ENCODE measurements around the gene MAMDC2. TPM values are rescaled to one million over a fixed set of nuclear protein-coding genes. Genes with fewer than 3 reads are reported as not detected.
A peak's percentile ranks its signal among the peaks of the same experiment; 100 is the strongest.

Gene MAMDC2
- polyA plus RNA-seq, 1 experiment, result 10.4 TPM

DNA sequence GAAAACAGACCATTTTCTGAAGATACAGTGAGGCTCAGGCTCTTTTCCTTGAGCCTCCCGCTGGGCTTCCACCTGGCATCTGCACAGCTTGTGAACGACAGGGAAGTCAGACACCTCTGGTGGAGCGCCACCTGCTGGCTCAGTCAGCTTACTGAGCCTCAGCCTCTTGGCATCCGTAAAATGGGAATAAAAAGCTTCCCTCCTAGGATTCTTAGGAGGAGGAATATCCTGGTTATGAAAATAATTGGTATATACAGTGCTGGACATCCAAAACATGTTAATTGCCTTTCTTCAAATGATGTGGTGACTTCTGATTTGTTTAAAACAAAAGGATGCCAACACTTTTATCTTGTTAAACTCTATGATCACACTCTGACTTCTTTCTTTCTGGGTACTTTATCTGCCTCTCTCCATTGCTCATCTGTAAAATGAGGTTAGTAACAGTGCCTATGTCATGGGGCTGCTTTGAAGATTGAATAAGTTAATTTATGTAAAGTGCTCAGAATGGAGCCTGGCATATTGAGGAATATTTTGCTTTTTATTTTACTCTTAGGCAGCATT lies 67.5 kb downstream of the MAMDC2 start:
- H3K27me3 ChIP-seq (ENCODE audit: control insufficient read depth, insufficient read depth, low read length), result no peaks in the 10 kb centered on the region
- TF ChIP-seq, protein P1, sequence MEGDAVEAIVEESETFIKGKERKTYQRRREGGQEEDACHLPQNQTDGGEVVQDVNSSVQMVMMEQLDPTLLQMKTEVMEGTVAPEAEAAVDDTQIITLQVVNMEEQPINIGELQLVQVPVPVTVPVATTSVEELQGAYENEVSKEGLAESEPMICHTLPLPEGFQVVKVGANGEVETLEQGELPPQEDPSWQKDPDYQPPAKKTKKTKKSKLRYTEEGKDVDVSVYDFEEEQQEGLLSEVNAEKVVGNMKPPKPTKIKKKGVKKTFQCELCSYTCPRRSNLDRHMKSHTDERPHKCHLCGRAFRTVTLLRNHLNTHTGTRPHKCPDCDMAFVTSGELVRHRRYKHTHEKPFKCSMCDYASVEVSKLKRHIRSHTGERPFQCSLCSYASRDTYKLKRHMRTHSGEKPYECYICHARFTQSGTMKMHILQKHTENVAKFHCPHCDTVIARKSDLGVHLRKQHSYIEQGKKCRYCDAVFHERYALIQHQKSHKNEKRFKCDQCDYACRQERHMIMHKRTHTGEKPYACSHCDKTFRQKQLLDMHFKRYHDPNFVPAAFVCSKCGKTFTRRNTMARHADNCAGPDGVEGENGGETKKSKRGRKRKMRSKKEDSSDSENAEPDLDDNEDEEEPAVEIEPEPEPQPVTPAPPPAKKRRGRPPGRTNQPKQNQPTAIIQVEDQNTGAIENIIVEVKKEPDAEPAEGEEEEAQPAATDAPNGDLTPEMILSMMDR (IDR thresholded peaks at IDR 0.05; ENCODE audit: low read depth, low read length), result peak; percentile 89
- H3K27ac ChIP-seq (ENCODE audit: low read depth, low read length), result no peak overlapping the region
- CTCF ChIA-PET, result interaction anchor here (0.6 to 8.7 kb wide), 57 partner anchors 10 to 688 kb away, joined by 3 to 213 read pairs (median 4); no protein-coding TSS in a partner anchor
- no peak overlapping the region for H3K4me3 ChIP-seq (ENCODE audit: low read depth, low read length)
- POLR2A ChIA-PET, result interaction anchor here (1.1 kb wide), 1 partner anchor 67 kb away, joined by 5 read pairs; the partner anchor contains the start of gene MAMDC2
- DNase-seq (ENCODE audit: low read depth, low spot score), result peak; percentile 53
- H3K9me3 ChIP-seq (ENCODE audit: control insufficient read depth, insufficient read depth, low read length), result no peaks in the 10 kb centered on the region

GRCh38 chr9:70111641-70112236 lies 68.1 kb downstream of the MAMDC2 start:
- TF ChIP-seq, protein P1 (IDR thresholded peaks at IDR 0.05; ENCODE audit: low read depth, low read length), result no peak
- Histone ChIP-seq H3K27me3 (ENCODE audit: control insufficient read depth, insufficient read depth, low read length) (no peaks in the 10 kb centered on the region), H3K27ac (ENCODE audit: low read depth, low read length) (no peak overlapping the region), H3K4me3 (ENCODE audit: low read depth, low read length) (no peak overlapping the region), H3K9me3 (ENCODE audit: control insufficient read depth, insufficient read depth, low read length) (no peaks in the 10 kb centered on the region)
- POLR2A ChIA-PET, result no interaction called here
- DNase-seq (ENCODE audit: low read depth, low spot score), result no peak
- CTCF ChIA-PET, result interaction anchor here (0.6 to 8.7 kb wide), 57 partner anchors 11 to 690 kb away, joined by 3 to 213 read pairs (median 4); no protein-coding TSS in a partner anchor

GRCh38 chr9:70112981-70113380 lies 69.3 kb downstream of the MAMDC2 start:
- no peaks in the 10 kb centered on the region for H3K27me3 ChIP-seq (ENCODE audit: control insufficient read depth, insufficient read depth, low read length)
- ChIA-PET CTCF (interaction anchor here (0.6 to 8.7 kb wide), 45 partner anchors 11 to 691 kb away, joined by 3 to 213 read pairs (median 4); no protein-coding TSS in a partner anchor), POLR2A (interaction anchor here (1.1 kb wide), 1 partner anchor 21 kb away, joined by 3 read pairs; no protein-coding TSS in a partner anchor)
- no peaks in the 10 kb centered on the region for H3K9me3 ChIP-seq (ENCODE audit: control insufficient read depth, insufficient read depth, low read length)
- no peak overlapping the region for H3K4me3 ChIP-seq (ENCODE audit: low read depth, low read length)
- no peak overlapping the region for H3K27ac ChIP-seq (ENCODE audit: low read depth, low read length)
- TF ChIP-seq, protein P1 (IDR thresholded peaks at IDR 0.05; ENCODE audit: low read depth, low read length), result no peak
- no peak for DNase-seq (ENCODE audit: low read depth, low spot score)

DNA sequence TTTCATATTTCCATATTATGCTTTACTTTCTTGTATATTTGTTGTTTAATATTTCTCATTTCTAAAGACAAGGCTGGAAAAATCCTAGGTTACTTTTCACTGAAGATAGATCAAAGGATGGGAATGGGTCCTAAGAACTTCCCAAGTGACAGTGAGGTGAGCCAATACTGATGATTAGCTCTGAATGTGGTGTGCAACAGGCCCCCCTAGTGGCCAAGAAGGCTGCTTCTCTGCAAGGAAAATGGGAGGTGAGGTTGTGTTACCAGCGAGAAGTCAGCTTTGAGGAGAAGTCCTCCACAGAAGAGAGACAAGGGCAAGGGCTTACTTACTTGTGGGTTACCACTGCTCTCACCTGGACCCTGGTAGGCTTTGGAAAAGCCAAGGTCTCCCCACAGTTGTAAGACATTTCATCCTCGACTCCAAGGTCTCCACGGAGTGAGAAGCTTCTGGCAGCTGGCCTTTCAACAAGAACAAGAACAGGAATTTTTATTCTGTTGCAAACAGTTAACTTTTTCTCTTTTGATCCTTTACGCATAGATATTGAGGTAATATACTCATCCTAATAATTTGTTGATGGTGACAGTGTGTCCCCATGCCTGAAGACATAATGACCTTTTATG lies 69.9 kb downstream of the MAMDC2 start:
- TF ChIP-seq, protein P1 (IDR thresholded peaks at IDR 0.05; ENCODE audit: low read depth, low read length), result peak; percentile 90
- no peak for DNase-seq (ENCODE audit: low read depth, low spot score)
- H3K9me3 ChIP-seq (ENCODE audit: control insufficient read depth, insufficient read depth, low read length), result no peaks in the 10 kb centered on the region
- no peaks in the 10 kb centered on the region for H3K27me3 ChIP-seq (ENCODE audit: control insufficient read depth, insufficient read depth, low read length)
- CTCF ChIA-PET, result interaction anchor here (0.6 to 8.7 kb wide), 51 partner anchors 9 to 692 kb away, joined by 3 to 213 read pairs (median 4); no protein-coding TSS in a partner anchor
- no peak overlapping the region for H3K4me3 ChIP-seq (ENCODE audit: low read depth, low read length)
- POLR2A ChIA-PET, result interaction anchor here (1.1 kb wide), 1 partner anchor 20 kb away, joined by 3 read pairs; no protein-coding TSS in a partner anchor
- no peak overlapping the region for H3K27ac ChIP-seq (ENCODE audit: low read depth, low read length)
